Type B pancreatic cell (in vitro differentiated cells): ENCODE results near the gene TMEM143. TPM values are rescaled to one million over a fixed set of nuclear protein-coding genes. Genes with fewer than 3 reads are reported as not detected.

Experiments
- DNase-seq: peaks from one replicate; pipeline ENCODE4 v3.0.0; 2021; ENCODE audit warnings: mixed read lengths; ENCODE audit not compliant: unreplicated experiment; ENCODE audit errors: extremely low spot score
- H3K27ac Mint-ChIP-seq: 2 replicates; pipeline ENCODE4 v1.8.0; 2021; ENCODE audit warnings: mild to moderate bottlenecking, mixed read lengths
- H3K27me3 Mint-ChIP-seq: 2 replicates; pipeline ENCODE4 v1.8.0; 2021; ENCODE audit warnings: mixed read lengths
- H3K36me3 Mint-ChIP-seq: 2 replicates; pipeline ENCODE4 v1.8.0; 2021; ENCODE audit warnings: mixed read lengths
- H3K4me1 Mint-ChIP-seq: one replicate; pipeline ENCODE4 v1.8.0; 2021; ENCODE audit warnings: mixed read lengths; ENCODE audit not compliant: unreplicated experiment
- H3K4me3 Mint-ChIP-seq: 2 replicates; pipeline ENCODE4 v1.8.0; 2021; ENCODE audit warnings: mild to moderate bottlenecking, mixed read lengths
- H3K9me3 Mint-ChIP-seq: 2 replicates; pipeline ENCODE4 v1.8.0; 2021; ENCODE audit warnings: mixed read lengths
- CTCF ChIP-seq: fragments of 200-600 bp; sonication (generic); conservative IDR thresholded peaks from 2 replicates; pipeline ENCODE4 v1.5.0; 2021; ENCODE audit warnings: antibody characterized with exemption, mild to moderate bottlenecking
- total RNA-seq: library from RNA; stranded (reverse); gene quantifications from 2 replicates; pipeline ENCODE4 v1.2.1, GENCODE V29; 2021; ENCODE audit warnings: low replicate concordance

The TMEM143 gene
- total RNA-seq, 1 donor from 2014 or later, result 12.8 TPM

- peak overlapping the region; percentile 88 for H3K4me3 Mint-ChIP-seq
- H3K9me3 Mint-ChIP-seq, result no peaks in the 10 kb centered on the region
- no peak for DNase-seq
- H3K27me3 Mint-ChIP-seq, result peaks cover 34% of the 10 kb centered on the region
- peaks cover 4% of the 10 kb centered on the region for H3K36me3 Mint-ChIP-seq
- peaks cover 28% of the 10 kb centered on the region for H3K4me1 Mint-ChIP-seq
- peak overlapping the region; percentile 88 for H3K27ac Mint-ChIP-seq
- no peak for TF ChIP-seq CTCF
Observed at GRCh38 chr19:48400018-48400742, 36.4 kb upstream of the TMEM143 start.

GRCh38 chr19:48398375-48399235, 34.9 kb upstream of the TMEM143 start:
- Mint-ChIP-seq H3K4me3 (peak overlapping the region; percentile 81), H3K27me3 (peaks cover 48% of the 10 kb centered on the region), H3K9me3 (no peaks in the 10 kb centered on the region), H3K27ac (no peak overlapping the region), H3K4me1 (peaks cover 26% of the 10 kb centered on the region), H3K36me3 (peaks cover 4% of the 10 kb centered on the region)
- no peak for TF ChIP-seq CTCF
- peak; percentile 89 for DNase-seq

GRCh38 chr19:48398102-48398374, 34.3 kb upstream of the TMEM143 start:
- no peak for TF ChIP-seq CTCF
- Mint-ChIP-seq H3K27ac (peak overlapping the region; percentile 78), H3K9me3 (no peaks in the 10 kb centered on the region), H3K4me3 (peak overlapping the region; percentile 86), H3K27me3 (peaks cover 48% of the 10 kb centered on the region), H3K36me3 (peaks cover 4% of the 10 kb centered on the region), H3K4me1 (peaks cover 23% of the 10 kb centered on the region)
- DNase-seq, result no peak

GRCh38 chr19:48397263-48398101, 33.7 kb upstream of the TMEM143 start:
- Mint-ChIP-seq H3K9me3 (no peaks in the 10 kb centered on the region), H3K36me3 (peaks cover 4% of the 10 kb centered on the region), H3K27ac (peak overlapping the region; percentile 78), H3K4me3 (peak overlapping the region; percentile 86), H3K4me1 (peaks cover 23% of the 10 kb centered on the region), H3K27me3 (peaks cover 53% of the 10 kb centered on the region)
- no peak for DNase-seq
- no peak for TF ChIP-seq CTCF

- no peak for TF ChIP-seq CTCF
- peaks cover 55% of the 10 kb centered on the region for H3K27me3 Mint-ChIP-seq
- peaks cover 4% of the 10 kb centered on the region for H3K36me3 Mint-ChIP-seq
- no peak overlapping the region for H3K4me3 Mint-ChIP-seq
- no peak overlapping the region for H3K27ac Mint-ChIP-seq
- DNase-seq, result no peak
- H3K4me1 Mint-ChIP-seq, result peaks cover 23% of the 10 kb centered on the region
- H3K9me3 Mint-ChIP-seq, result no peaks in the 10 kb centered on the region
Observed at GRCh38 chr19:48396824-48397176, 33.1 kb upstream of the TMEM143 start.
